Transverse colon (tissue), 4 donors: ENCODE data around the gene RNF10. TPM values are rescaled to one million over a fixed set of nuclear protein-coding genes. Genes with fewer than 3 reads are reported as not detected.
"Not testable (repeated sequence)": the region's sequence is repeated elsewhere in the genome, so short reads cannot be mapped to it uniquely, and the experiment has no call there.

Experiments used
- DNase-seq: peaks from one replicate; pipeline ENCODE4 v3.0.0-alpha.2; 2019
- H3K27ac ChIP-seq, 4 donors: fragments of 200-600 bp; sonication (generic); 2 replicates each; pipeline ENCODE4 v1.5.1; 2016 to 2018; ENCODE audit warnings: inconsistent platforms in 4 of 4
- H3K27me3 ChIP-seq: fragments of 200-600 bp; sonication (generic); 2 replicates; pipeline ENCODE4 v1.5.1; 2017; ENCODE audit warnings: inconsistent platforms
- H3K36me3 ChIP-seq, 4 donors: fragments of 200-600 bp; sonication (generic); 2 replicates each; pipeline ENCODE4 v1.5.1; 2017 to 2019; ENCODE audit warnings: inconsistent platforms in 4 of 4
- H3K4me1 ChIP-seq, 4 donors: fragments of 200-600 bp; sonication (generic); 2 replicates each; pipeline ENCODE4 v1.5.1; 2017 to 2020; ENCODE audit warnings: inconsistent platforms in 4 of 4
- H3K4me3 ChIP-seq, 4 donors: fragments of 200-600 bp; sonication (generic); 1 replicate in 1 of 4; 2 replicates in 3 of 4; pipeline versions ENCODE4 v1.5.1 to v1.6.1; 2017 to 2019; ENCODE audit warnings: inconsistent platforms in 4 of 4
- H3K9me3 ChIP-seq, 2 donors: fragments of 200-600 bp; sonication (generic); 2 replicates each; pipeline ENCODE4 v1.5.1; 2017 to 2019; ENCODE audit warnings: inconsistent platforms in 2 of 2
- CTCF ChIP-seq, 5 experiments: fragments of 200-600 bp in 3 of 5; fragments of 450-650 bp in 2 of 5; sonication (generic) in 3 of 5; IDR thresholded peaks; 1 replicate in 2 of 5; 2 replicates in 3 of 5; pipeline ENCODE4 v1.5.1; 2016 to 2017; ENCODE audit warnings: antibody characterized with exemption in 5 of 5, inconsistent platforms in 3 of 5, mild to moderate bottlenecking in 2 of 5, moderate library complexity in 1 of 5
- EP300 ChIP-seq: sonication (generic); formaldehyde crosslinking; IDR thresholded peaks from one replicate; pipeline ENCODE4 v1.6.1; 2017; ENCODE audit warnings: antibody characterized with exemption, low read depth
- POLR2A ChIP-seq: fragments of 450-650 bp; IDR thresholded peaks from one replicate; pipeline ENCODE4 v1.6.1; 2016; ENCODE audit warnings: antibody characterized with exemption, mild to moderate bottlenecking, moderate library complexity
- POLR2AphosphoS5 ChIP-seq, 3 donors: sonication (generic); formaldehyde crosslinking; IDR thresholded peaks; one replicate each; pipeline ENCODE4 v1.6.1; 2016; ENCODE audit warnings: antibody characterized with exemption in 3 of 3
- WGBS, 2 donors: methylation state at CpG; one replicate each; pipeline ENCODE4 v1.1.5; 2018; ENCODE audit warnings: low coverage in 1 of 2; 5-methylcytosine and 5-hydroxymethylcytosine counted together
- in situ Hi-C, 4 donors: fragments of 200-750 bp; cut with MboI; loops; one replicate each; pipeline versions ENCODE4 v1.15.0 to v1.15.1; 2017; ENCODE audit warnings: low sequenced_read_pairs in 3 of 4, low pct_ligation_motif_present in 1 of 4, low pct_unique_long_range_greater_than_20kb in 1 of 4
- intact Hi-C: fragments of 100-400 bp; cut with DNase I; formaldehyde crosslinking; loops from one replicate; pipeline ENCODE4 v1.15.1; 2023; ENCODE audit warnings: low total_unique reads
- total RNA-seq, 4 donors: library from RNA; depleted of rRNA; stranded (reverse); fragments of >200 nt; gene quantifications; one replicate each; pipeline ENCODE4 v1.1.0, GENCODE V29; 2016

Gene RNF10
- total RNA-seq, 4 donors from 2014 or later, result 204 to 317 (median 213) TPM

GRCh38 chr12:120610560-120610959, 76.4 kb downstream of the RNF10 start:
- H3K4me3 ChIP-seq, result no peak overlapping the region
- in situ Hi-C loops, result no loop called here
- 76 to 100% methylated on average over 1 to 4 of the region's 4 CpGs for WGBS, 2 donors
- H3K9me3 ChIP-seq, result no peaks in the 10 kb centered on the region
- no peaks in the 10 kb centered on the region for H3K36me3 ChIP-seq
- H3K4me1 ChIP-seq, result no peaks in the 10 kb centered on the region
- no peak for DNase-seq
- H3K27ac ChIP-seq, result no peak overlapping the region
- TF ChIP-seq EP300, result no peak
- H3K27me3 ChIP-seq, result no peaks in the 10 kb centered on the region
- intact Hi-C loops, result no loop called here

- intact Hi-C loops, H3K36me3 ChIP-seq, in situ Hi-C loops, H3K27ac ChIP-seq, DNase-seq, H3K4me3 ChIP-seq, H3K9me3 ChIP-seq, H3K4me1 ChIP-seq, H3K27me3 ChIP-seq: not testable (repeated sequence)
- 73% methylated on average over 1 of the region's 1 CpG; no CpG with 5 or more reads in 1 of the 2 donors for WGBS, 2 donors
These were observed 77.4 kb downstream of the RNF10 start for GRCh38 chr12:120611534-120611933.

- Histone ChIP-seq H3K4me1 (peaks cover 0 to under 1% (median under 1%) of the 10 kb centered on the region in 4 donors), H3K27me3 (peaks cover 8% of the 10 kb centered on the region), H3K9me3 (no peaks in the 10 kb centered on the region), H3K27ac (no peak overlapping the region), H3K36me3 (no peaks in the 10 kb centered on the region), H3K4me3 (no peak overlapping the region)
- TF ChIP-seq POLR2AphosphoS5 (IDR thresholded peaks at IDR 0.05), result no peak
- TF ChIP-seq EP300, result no peak
- no peak for TF ChIP-seq POLR2A
- no peak for TF ChIP-seq CTCF (IDR thresholded peaks at IDR 0.05)
- intact Hi-C loops, result no loop called here
- in situ Hi-C loops, result no loop called here
- no peak for DNase-seq
These were observed 80.7 kb downstream of the RNF10 start for GRCh38 chr12:120614848-120615247.

GRCh38 chr12:120617193-120617592, 83.0 kb downstream of the RNF10 start:
- H3K4me3 ChIP-seq, in situ Hi-C loops, H3K36me3 ChIP-seq, H3K9me3 ChIP-seq, H3K27me3 ChIP-seq, H3K27ac ChIP-seq, DNase-seq, intact Hi-C loops: not testable (repeated sequence)
- peaks cover 0 to 11% (median 3%) of the 10 kb centered on the region in 4 donors for H3K4me1 ChIP-seq
- 81 to 90% methylated on average over 3 of the region's 3 CpGs for WGBS, 2 donors

- intact Hi-C loops, H3K27ac ChIP-seq, in situ Hi-C loops, H3K4me3 ChIP-seq, H3K27me3 ChIP-seq, H3K36me3 ChIP-seq, DNase-seq, H3K9me3 ChIP-seq: not testable (repeated sequence)
- peaks cover 0 to 11% (median 3%) of the 10 kb centered on the region in 4 donors for H3K4me1 ChIP-seq
- WGBS, 2 donors, result 93 to 100% methylated on average over 4 of the region's 4 CpGs
These were observed 83.6 kb downstream of the RNF10 start for GRCh38 chr12:120617767-120618166.

GRCh38 chr12:120618954-120619615, 84.9 kb downstream of the RNF10 start:
- Histone ChIP-seq H3K4me1 (peaks cover 0 to 11% (median 3%) of the 10 kb centered on the region in 4 donors), H3K27me3 (peaks cover 8% of the 10 kb centered on the region), H3K4me3 (no peak overlapping the region), H3K9me3 (no peaks in the 10 kb centered on the region), H3K36me3 (no peaks in the 10 kb centered on the region), H3K27ac (no peak overlapping the region)
- no peak for DNase-seq
- in situ Hi-C loops (no loop called here), intact Hi-C loops (no loop called here)
- WGBS, 2 donors, result 40 to 55% methylated on average over 4 to 8 of the region's 8 CpGs
- TF ChIP-seq EP300, result no peak
- TF ChIP-seq POLR2AphosphoS5 (IDR thresholded peaks at IDR 0.05), result no peak
- no peak for TF ChIP-seq POLR2A
- TF ChIP-seq CTCF (IDR thresholded peaks at IDR 0.05), result no peak
